ENCODE results near the gene PBX1.
A peak's percentile ranks its signal among the peaks of the same experiment; 100 is the strongest.

Gene PBX1

GRCh38 chr1:164777518-164777917 is 218.5 kb downstream of the PBX1 start:
- TF ChIP-seq CTCF (IDR thresholded peaks at IDR 0.05; ENCODE audit: insufficient read depth, missing control alignments): no peak
- DNase-seq (ENCODE audit: insufficient read length, low spot score) (no peak), FAIRE-seq (no peak)

- DNase-seq (ENCODE audit: insufficient read length, low spot score) (no peak), FAIRE-seq (no peak)
- TF ChIP-seq CTCF (IDR thresholded peaks at IDR 0.05; ENCODE audit: insufficient read depth, missing control alignments): no peak
Measured at GRCh38 chr1:164779376-164779775, 220.4 kb downstream of the PBX1 start.

GRCh38 chr1:164780111-164780812 is 221.3 kb downstream of the PBX1 start:
- DNase-seq (ENCODE audit: insufficient read length, low spot score) (no peak), FAIRE-seq (no peak)
- TF ChIP-seq CTCF (IDR thresholded peaks at IDR 0.05; ENCODE audit: insufficient read depth, missing control alignments): no peak

GRCh38 chr1:164780863-164781262 is 221.9 kb downstream of the PBX1 start:
- TF ChIP-seq CTCF (IDR thresholded peaks at IDR 0.05; ENCODE audit: insufficient read depth, missing control alignments): no peak
- no peak for DNase-seq (ENCODE audit: insufficient read length, low spot score)
- FAIRE-seq: no peak

GRCh38 chr1:164781972-164782371 is 223.0 kb downstream of the PBX1 start:
- no peak for TF ChIP-seq CTCF (IDR thresholded peaks at IDR 0.05; ENCODE audit: insufficient read depth, missing control alignments)
- FAIRE-seq (no peak), DNase-seq (ENCODE audit: insufficient read length, low spot score) (no peak)

GRCh38 chr1:164783778-164784555 is 225.0 kb downstream of the PBX1 start:
- FAIRE-seq (no peak), DNase-seq (ENCODE audit: insufficient read length, low spot score) (no peak)
- TF ChIP-seq CTCF (IDR thresholded peaks at IDR 0.05; ENCODE audit: insufficient read depth, missing control alignments): no peak

- TF ChIP-seq CTCF (IDR thresholded peaks at IDR 0.05; ENCODE audit: insufficient read depth, missing control alignments): no peak
- FAIRE-seq: peak; percentile 38
Measured at GRCh38 chr1:164784960-164785359, 226.0 kb downstream of the PBX1 start.

More at GRCh38 chr1:164784960-164785359, 226.0 kb downstream of the PBX1 start:
- no peak for DNase-seq (ENCODE audit: insufficient read length, low spot score)
